ENCODE measurements around the gene PPP1R7.

DNA sequence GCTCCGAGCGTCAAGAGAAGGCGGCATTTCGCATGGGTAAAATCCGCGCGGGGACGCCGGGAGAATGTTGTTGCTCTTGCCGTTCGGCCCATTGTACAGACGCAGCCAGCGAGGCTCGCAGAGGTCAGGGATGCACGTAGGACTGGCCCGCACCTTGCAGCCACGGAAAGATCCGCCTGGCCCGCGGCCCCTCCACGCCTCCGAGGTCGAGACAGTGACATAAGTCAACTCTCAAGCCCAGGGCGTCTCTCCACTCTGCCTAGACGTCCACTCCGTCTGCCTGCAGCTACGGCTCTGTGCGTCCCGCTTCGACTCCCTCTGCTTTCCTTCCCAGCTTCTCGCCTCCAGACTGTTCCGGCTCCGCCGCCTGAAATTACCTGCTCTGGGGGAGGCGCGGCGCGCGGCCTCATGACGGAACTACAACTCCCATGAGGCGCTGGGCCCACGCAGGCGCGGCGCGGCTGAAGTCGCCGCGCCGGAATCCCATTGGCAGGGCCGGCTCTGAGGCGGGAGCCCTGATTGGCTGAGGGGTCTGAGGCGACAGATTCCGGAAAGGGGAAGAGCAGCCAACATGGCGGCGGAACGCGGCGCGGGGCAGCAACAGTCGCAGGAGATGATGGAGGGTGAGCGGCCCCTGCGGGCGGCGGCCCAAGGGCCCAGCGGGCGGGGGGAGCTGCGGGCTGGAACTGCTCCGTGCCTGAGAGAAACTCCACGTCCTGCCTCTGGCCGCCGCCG is at the start of gene PPP1R7:
- TF ChIP-seq, protein P1, sequence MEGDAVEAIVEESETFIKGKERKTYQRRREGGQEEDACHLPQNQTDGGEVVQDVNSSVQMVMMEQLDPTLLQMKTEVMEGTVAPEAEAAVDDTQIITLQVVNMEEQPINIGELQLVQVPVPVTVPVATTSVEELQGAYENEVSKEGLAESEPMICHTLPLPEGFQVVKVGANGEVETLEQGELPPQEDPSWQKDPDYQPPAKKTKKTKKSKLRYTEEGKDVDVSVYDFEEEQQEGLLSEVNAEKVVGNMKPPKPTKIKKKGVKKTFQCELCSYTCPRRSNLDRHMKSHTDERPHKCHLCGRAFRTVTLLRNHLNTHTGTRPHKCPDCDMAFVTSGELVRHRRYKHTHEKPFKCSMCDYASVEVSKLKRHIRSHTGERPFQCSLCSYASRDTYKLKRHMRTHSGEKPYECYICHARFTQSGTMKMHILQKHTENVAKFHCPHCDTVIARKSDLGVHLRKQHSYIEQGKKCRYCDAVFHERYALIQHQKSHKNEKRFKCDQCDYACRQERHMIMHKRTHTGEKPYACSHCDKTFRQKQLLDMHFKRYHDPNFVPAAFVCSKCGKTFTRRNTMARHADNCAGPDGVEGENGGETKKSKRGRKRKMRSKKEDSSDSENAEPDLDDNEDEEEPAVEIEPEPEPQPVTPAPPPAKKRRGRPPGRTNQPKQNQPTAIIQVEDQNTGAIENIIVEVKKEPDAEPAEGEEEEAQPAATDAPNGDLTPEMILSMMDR (IDR thresholded peaks at IDR 0.05) = no peak
- TF ChIP-seq, protein P2, sequence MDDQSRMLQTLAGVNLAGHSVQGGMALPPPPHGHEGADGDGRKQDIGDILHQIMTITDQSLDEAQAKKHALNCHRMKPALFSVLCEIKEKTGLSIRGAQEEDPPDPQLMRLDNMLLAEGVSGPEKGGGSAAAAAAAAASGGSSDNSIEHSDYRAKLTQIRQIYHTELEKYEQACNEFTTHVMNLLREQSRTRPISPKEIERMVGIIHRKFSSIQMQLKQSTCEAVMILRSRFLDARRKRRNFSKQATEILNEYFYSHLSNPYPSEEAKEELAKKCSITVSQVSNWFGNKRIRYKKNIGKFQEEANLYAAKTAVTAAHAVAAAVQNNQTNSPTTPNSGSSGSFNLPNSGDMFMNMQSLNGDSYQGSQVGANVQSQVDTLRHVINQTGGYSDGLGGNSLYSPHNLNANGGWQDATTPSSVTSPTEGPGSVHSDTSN (IDR thresholded peaks at IDR 0.05) = peak; percentile 20; the same call in 1 of the 2 replicates
- TF ChIP-seq POLR2AphosphoS5 (IDR thresholded peaks at IDR 0.05; ENCODE audit: low read depth, low read length) = peak; percentile 64; the same call in 1 of the 2 replicates
- peak; percentile 95 for TF ChIP-seq YY1 (IDR thresholded peaks at IDR 0.05; ENCODE audit: low read depth)
- TF ChIP-seq NRF1 (IDR thresholded peaks at IDR 0.05; ENCODE audit: low read depth, low read length) = peak; percentile 92
- TF ChIP-seq RAD21 (IDR thresholded peaks at IDR 0.05; ENCODE audit: low read length) = 0 out of 2 replicates have a peak, but pooled peaks have one; percentile 16
- no peak; the same call in 1 of the 2 replicates for TF ChIP-seq GABPA (IDR thresholded peaks at IDR 0.05; ENCODE audit: low read depth)
